A204.1 (cell line): ENCODE results near the gene CDK17.
"Not testable (repeated sequence)": the region's sequence is repeated elsewhere in the genome, so short reads cannot be mapped to it uniquely, and the experiment has no call there.

Experiments used
- FAIRE-seq: peaks from 2 replicates; lab custom pipeline; 2012; peaks lifted over from hg19 to GRCh38; lab: Jason Lieb, UNC

The CDK17 gene

GRCh38 chr12:96387981-96388380 is 12.3 kb downstream of the CDK17 start:
- FAIRE-seq: no peak

GRCh38 chr12:96386794-96387193 is 13.4 kb downstream of the CDK17 start:
- FAIRE-seq: no peak

- FAIRE-seq: no peak
Observed at GRCh38 chr12:96383991-96384390, 16.2 kb downstream of the CDK17 start.

DNA sequence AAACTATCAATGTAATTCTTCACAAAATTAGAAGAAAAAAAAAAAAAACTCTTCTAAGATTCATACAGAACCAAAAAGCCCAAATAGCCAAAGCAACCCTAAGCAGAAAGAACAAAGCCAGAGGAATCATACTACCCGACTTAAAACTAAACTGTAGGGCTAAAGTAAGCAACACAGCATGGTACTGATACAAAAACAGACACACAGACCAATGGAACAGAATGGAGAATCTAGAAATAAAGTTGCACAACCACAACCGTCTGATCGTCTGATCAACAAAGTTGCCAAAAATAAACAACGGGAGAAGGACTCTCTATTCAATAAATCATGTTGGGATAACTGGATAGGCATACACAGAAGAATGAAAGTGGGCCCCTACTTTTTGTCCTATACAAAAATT is 16.9 kb downstream of the CDK17 start:
- FAIRE-seq: no peak

DNA sequence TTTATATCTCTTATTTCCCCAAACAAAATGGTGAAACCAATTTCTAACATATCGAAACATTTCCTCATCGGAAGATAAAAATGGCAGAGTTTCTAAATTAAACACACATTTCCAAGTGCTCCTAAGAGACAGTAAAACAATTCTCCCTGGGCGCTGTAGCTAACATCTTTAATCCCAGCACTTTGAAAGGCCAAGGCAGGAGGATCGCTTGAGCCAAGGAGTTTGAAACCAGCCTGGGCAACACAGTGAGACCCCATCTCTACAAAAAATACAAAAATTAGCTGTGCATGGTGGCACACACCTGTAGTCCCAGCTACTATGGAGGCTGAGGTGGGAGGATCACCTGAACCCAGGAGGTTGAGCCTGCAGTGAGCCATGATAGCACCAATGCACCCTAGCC is 20.5 kb downstream of the CDK17 start:
- FAIRE-seq: not testable (repeated sequence)

GRCh38 chr12:96378319-96378718 is 21.9 kb downstream of the CDK17 start:
- FAIRE-seq: no peak

DNA sequence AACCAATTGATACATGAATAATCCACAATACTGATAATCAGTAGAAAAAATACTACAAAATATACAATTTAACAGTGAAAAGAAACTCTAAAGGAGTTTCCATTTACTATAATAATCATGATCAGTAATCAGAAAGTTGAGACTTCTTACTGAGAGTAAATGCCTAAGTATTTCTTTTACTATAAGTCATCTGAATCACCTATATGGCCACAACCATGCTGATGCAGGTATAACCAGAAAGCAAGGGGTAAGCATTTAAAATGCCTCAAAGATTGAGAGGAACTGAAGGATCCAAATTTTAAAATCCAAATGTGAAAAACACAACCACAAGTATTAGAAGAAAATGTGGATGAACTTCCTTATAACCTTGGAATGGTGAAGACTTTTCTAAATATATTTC is 23.4 kb downstream of the CDK17 start:
- FAIRE-seq: no peak

DNA sequence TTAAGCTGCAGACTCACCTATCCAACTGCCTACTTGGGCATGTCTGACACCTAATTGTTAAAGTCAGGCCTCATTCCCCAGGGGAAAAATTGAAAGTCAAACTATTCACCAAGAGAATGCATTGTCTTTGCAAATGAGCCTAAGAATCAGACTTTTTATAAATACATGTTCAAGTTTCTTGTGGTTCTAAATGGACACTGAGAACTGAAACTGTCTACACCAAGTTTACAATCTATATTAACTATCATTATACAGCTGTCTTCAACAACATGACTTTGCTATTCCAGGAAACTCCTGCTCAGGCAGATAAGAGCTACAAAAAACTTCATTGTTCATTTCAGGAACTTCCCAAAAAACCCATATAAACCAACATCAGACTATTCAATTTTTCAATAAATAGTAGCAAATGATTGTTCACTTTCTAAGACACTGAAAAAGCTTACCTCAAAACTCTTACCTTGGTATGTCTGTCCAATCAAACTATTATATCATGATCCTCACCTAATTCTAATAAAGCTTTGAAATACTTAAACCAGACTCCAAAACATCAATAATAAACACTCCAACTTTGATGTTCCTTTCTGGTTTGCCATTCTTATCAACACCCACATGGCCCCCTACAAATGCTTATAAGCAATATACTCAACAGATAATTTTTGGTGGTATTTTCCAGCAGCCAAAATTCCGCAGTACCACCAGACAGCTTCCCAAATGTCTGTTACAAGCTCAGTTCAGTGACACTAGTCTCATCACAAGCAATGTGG is 24.2 kb downstream of the CDK17 start:
- FAIRE-seq: no peak

DNA sequence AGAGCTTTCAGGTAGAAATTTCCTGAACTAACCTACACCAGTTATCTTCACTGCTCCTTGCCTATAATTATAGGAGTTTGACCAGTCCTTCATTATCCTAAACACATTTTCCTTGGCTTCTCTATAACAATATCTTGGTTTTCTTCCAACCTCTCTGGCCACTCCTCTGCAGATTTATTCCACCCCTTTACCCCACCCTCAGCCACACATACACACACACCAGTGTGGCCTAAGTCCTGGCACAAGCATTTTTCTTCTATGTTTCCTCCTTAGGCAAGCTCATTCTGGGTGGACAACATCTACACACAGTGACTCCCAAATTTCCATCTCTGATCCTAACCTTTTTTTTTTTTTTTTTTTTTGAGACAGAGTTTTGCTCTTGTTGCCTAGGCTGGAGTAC is 25.1 kb downstream of the CDK17 start:
- no peak for FAIRE-seq

GRCh38 chr12:96371790-96372699 is 28.2 kb downstream of the CDK17 start:
- FAIRE-seq: no peak

DNA sequence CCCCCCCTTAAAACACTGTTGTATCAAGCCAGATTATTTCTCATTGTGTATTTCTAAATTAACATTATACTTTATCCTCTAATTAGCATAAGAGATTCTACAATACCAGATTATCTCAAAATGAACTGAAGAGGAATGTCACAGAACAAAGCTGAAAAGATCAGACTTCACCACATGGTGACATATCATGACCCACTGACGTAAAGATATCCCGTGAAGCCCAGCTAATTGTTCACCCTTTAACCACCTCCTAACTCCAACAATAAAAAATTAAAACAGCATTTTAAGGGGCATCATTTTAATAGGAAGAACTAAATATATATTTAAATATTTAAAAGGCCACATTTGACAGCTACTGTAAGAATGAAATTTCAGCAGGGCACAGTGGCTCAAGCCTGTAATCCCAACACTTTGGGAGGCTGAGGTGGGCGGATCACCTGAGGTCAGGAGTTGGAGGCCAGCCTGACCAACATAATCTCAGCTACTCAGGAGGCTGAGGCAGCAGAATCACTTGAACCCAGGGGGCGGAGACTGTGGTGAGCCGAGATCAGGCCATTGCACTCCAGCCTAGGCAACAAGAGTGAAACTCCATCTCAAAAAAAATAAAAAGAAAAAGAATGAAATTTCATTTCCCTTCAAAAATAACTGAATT is 29.0 kb downstream of the CDK17 start:
- no peak for FAIRE-seq

GRCh38 chr12:96368687-96369086 is 31.6 kb downstream of the CDK17 start:
- no peak for FAIRE-seq

- no peak for FAIRE-seq
Observed at GRCh38 chr12:96368233-96368632, 32.0 kb downstream of the CDK17 start.

DNA sequence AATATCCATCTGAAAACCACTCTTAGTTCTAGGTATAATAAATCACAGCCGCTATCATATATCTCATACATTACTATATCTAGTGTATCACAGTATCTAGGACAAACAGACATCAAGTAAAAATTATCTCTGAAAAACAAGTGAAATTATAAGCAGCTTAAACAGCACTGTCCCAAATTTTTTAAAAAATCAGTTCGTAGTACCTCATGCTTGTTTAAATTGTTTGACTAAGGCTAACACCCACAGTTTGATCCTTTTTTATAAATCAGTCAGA is 33.9 kb downstream of the CDK17 start:
- FAIRE-seq: no peak

GRCh38 chr12:96365604-96366380 is 34.4 kb downstream of the CDK17 start:
- no peak for FAIRE-seq

DNA sequence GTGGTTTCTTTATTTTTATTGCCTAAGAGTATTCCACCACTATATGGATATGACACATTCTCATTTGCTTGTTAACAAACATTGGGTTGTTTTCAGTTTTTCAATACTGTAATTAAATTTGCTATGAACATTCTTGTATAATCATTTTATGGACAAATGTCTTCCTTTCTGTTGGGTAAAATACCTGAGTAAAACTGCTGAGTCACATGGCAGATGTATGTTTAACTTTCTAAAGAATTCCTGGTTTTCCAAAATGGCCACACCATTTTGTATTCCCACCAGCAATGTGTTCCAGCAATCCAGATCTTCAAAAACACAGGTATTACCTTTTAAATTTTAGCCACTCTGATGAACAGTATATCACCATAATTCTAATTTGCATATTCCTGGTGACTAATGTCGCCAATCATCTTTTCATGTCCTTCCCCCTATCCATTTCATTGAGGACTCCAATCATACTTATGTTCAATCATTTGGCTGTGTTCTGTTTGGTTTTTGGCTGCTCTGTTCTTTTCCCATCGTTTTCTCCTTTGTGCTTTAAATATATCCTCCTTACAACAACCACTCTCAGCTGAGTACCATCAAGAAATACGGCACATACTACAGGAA is 36.0 kb downstream of the CDK17 start:
- no peak for FAIRE-seq

GRCh38 chr12:96361074-96361473 is 39.2 kb downstream of the CDK17 start:
- FAIRE-seq: no peak

DNA sequence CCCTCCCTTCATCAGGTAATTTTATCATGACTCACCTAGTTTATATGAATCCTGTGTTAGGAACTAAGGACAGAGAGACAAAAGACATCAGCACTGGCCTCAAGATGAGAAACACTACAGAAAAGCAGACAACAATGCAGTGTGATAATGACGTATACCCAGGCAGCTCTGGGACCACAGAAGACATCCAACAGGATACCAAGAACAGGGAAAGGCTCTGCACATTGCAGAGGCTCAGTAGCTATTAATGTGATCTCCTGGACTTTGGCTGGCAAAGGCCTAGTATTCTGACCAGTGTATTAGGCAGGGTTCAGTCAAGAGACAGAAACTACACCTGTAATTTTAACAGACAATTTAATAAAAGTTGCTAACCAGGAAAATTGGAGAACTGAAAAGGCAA is 39.7 kb downstream of the CDK17 start:
- no peak for FAIRE-seq

- no peak for FAIRE-seq
Observed at GRCh38 chr12:96359328-96359727, 40.9 kb downstream of the CDK17 start.

DNA sequence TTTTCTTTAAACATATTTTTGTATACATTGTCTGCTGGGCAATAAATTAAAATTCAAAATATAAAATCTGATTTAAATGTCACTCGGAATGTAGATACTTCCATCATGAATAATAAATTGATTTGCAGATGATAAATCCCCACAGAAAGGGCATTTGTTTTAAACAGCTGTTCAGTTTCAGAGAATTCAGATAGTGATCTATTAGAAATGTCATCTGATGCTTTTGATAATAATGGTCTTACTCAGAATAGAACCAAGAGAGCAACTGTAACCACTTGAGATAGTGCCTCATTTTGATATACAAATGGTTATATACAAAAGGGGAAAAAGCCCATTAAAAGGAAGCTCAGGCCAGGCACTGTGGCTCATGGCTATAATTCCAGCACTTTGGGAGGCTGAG is 43.4 kb downstream of the CDK17 start:
- FAIRE-seq: no peak

DNA sequence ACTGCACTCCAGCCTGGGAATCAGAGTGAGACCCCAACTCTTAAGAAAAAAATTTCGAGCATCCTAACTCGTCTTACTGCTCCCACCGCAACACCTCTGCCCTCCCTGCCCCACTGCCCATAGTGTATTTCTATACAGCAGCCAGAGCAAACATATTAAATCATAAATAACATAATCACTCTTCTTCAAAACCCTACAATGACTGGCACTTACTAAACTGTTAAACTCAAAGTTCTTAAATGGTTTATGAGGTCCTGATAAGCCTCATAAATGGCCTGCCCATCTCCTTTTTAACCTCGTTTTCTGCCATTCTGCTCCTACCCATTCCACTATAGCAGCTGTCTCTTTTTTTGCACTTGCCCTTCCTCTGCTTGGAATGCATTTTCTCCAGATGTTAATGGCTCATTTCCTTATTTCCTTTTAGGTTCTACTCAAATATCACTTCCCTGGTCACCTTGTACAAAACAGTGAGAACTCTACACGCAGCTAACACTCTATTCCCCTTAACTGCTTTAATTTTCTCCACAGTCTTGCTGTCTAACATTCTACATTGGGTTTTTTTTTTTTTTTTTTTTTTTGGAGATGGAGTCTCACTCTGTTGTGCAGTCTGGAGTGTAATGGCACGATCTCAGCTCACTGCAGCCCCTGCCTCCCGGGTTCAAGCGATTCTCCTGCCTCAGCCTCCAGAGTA is 45.2 kb downstream of the CDK17 start:
- FAIRE-seq: no peak
